Karpas-422 (cell line): Measurements from ENCODE around the gene SLC27A1. TPM values are rescaled to one million over a fixed set of nuclear protein-coding genes. Genes with fewer than 3 reads are reported as not detected.

Source experiments
- DNase-seq: peaks from one replicate; pipeline ENCODE4 v3.0.0-alpha.2; 2015
- H2AFZ ChIP-seq: fragments of 200-600 bp; sonication (generic); 2 replicates; pipeline ENCODE4 v1.6.1; 2014; ENCODE audit warnings: antibody characterized with exemption, low read length, mixed read lengths
- H3K27ac ChIP-seq: fragments of 200-600 bp; sonication (generic); 2 replicates; pipeline ENCODE4 v1.5.1; 2014; ENCODE audit warnings: mild to moderate bottlenecking, low read length, moderate library complexity
- H3K27me3 ChIP-seq: fragments of 200-600 bp; sonication (generic); 2 replicates; pipeline ENCODE4 v1.6.1; 2014; ENCODE audit warnings: low read length, mixed read lengths
- H3K36me3 ChIP-seq: fragments of 200-600 bp; sonication (generic); 2 replicates; pipeline ENCODE4 v1.6.1; 2014; ENCODE audit warnings: low read length, mixed read lengths; ENCODE audit not compliant: insufficient read depth
- H3K4me1 ChIP-seq: fragments of 200-600 bp; sonication (generic); 2 replicates; pipeline ENCODE4 v1.6.1; 2014; ENCODE audit warnings: mild to moderate bottlenecking, low read length, mixed read lengths
- H3K4me2 ChIP-seq: fragments of 200-600 bp; sonication (generic); 2 replicates; pipeline ENCODE4 v1.6.1; 2014; ENCODE audit warnings: low read length, low read depth, mild to moderate bottlenecking; ENCODE audit not compliant: poor library complexity, severe bottlenecking
- H3K4me3 ChIP-seq: fragments of 200-600 bp; sonication (generic); 2 replicates; pipeline ENCODE4 v1.5.1; 2014; ENCODE audit warnings: mild to moderate bottlenecking, antibody characterized with exemption, low read length, mixed read lengths
- H3K79me2 ChIP-seq: fragments of 200-600 bp; sonication (generic); 2 replicates; pipeline ENCODE4 v1.6.1; 2014; ENCODE audit warnings: mild to moderate bottlenecking, low read length, mixed read lengths
- H3K9ac ChIP-seq: fragments of 200-600 bp; sonication (generic); 2 replicates; pipeline ENCODE4 v1.6.0; 2014; ENCODE audit warnings: low read length
- H3K9me2 ChIP-seq: fragments of 200-600 bp; sonication (generic), shearing (Covaris generic); replicated peaks from 2 replicates; pipeline ENCODE4 v1.6.0; 2014; ENCODE audit warnings: mild to moderate bottlenecking, low read length, moderate library complexity; ENCODE audit not compliant: insufficient read depth
- H3K9me3 ChIP-seq: fragments of 300-700, 200-600 bp; sonication (generic); 2 replicates; pipeline ENCODE4 v1.6.1; 2014; ENCODE audit warnings: low read length, mixed read lengths
- H4K20me1 ChIP-seq: fragments of 200-600 bp; sonication (generic); 2 replicates; pipeline ENCODE4 v1.6.1; 2014; ENCODE audit warnings: mild to moderate bottlenecking, antibody characterized with exemption, low read length, low read depth; ENCODE audit not compliant: insufficient read depth
- total RNA-seq: library from RNA; depleted of rRNA; stranded (reverse); fragments of >200 nt; shearing (Covaris generic); gene quantifications from 2 replicates; pipeline ENCODE4 v1.2.3, GENCODE V29; 2014; ENCODE audit warnings: low replicate concordance

SLC27A1 gene
- total RNA-seq, 1 experiment from 2014 or later, result 4.0 TPM

GRCh38 chr19:17487284-17488121 lies 17.2 kb downstream of the SLC27A1 start:
- Histone ChIP-seq H3K79me2 (no peaks in the 10 kb centered on the region), H3K36me3 (no peaks in the 10 kb centered on the region), H3K27me3 (no peaks in the 10 kb centered on the region), H3K9me2 (no peaks in the 10 kb centered on the region), H3K9ac (no peak overlapping the region), H3K4me2 (no peak overlapping the region), H3K4me3 (no peak overlapping the region), H3K9me3 (no peaks in the 10 kb centered on the region), H2AFZ (no peak overlapping the region), H4K20me1 (no peaks in the 10 kb centered on the region), H3K4me1 (peaks cover 7% of the 10 kb centered on the region), H3K27ac (no peak overlapping the region)
- DNase-seq, result peak; percentile 39

DNA sequence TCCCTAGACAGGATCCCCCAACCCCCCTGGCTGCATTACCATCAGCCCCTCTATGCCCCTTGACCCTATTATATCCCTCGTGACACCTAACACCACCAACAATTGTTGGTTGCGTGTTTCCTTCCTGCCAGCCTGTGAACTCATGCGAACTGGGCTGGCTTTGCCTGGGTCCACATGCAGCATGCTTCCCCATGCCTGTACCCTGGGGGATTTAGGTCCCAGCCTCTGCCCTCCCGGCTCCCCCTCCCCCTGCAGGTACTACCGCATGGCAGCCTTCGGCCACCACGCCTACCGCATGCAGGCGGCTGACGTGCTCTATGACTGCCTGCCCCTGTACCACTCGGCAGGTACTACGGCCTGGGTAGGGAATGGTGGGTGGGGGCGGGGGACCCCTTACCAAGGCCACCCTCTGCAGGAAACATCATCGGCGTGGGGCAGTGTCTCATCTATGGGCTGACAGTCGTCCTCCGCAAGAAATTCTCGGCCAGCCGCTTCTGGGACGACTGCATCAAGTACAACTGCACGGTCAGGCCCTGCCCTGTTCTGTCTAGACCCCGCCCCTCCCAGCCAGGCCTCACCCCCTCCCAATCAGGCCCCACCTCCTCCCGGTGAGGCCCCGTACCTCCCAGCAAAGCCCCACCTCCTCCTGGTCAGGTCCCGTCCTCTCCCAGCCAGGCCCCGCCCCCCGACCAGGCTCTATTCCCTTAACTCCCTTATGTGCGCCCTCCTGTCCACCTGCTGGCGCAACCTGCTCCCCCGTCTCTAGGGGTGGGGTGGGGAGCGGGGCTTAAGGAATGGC lies 18.5 kb downstream of the SLC27A1 start:
- H3K4me3 ChIP-seq, result peak overlapping the region; percentile 41; the same call in 1 of the 2 replicates
- no peaks in the 10 kb centered on the region for H4K20me1 ChIP-seq
- H3K4me1 ChIP-seq, result peaks cover 7% of the 10 kb centered on the region
- H3K36me3 ChIP-seq, result no peaks in the 10 kb centered on the region
- peak; percentile 95 for DNase-seq
- H3K4me2 ChIP-seq, result peak overlapping the region; percentile 51
- no peak overlapping the region for H2AFZ ChIP-seq
- no peak overlapping the region for H3K27ac ChIP-seq
- H3K27me3 ChIP-seq, result no peaks in the 10 kb centered on the region
- H3K79me2 ChIP-seq, result no peaks in the 10 kb centered on the region
- H3K9ac ChIP-seq, result peak overlapping the region; percentile 47
- H3K9me3 ChIP-seq, result no peaks in the 10 kb centered on the region
- H3K9me2 ChIP-seq, result no peaks in the 10 kb centered on the region

DNA sequence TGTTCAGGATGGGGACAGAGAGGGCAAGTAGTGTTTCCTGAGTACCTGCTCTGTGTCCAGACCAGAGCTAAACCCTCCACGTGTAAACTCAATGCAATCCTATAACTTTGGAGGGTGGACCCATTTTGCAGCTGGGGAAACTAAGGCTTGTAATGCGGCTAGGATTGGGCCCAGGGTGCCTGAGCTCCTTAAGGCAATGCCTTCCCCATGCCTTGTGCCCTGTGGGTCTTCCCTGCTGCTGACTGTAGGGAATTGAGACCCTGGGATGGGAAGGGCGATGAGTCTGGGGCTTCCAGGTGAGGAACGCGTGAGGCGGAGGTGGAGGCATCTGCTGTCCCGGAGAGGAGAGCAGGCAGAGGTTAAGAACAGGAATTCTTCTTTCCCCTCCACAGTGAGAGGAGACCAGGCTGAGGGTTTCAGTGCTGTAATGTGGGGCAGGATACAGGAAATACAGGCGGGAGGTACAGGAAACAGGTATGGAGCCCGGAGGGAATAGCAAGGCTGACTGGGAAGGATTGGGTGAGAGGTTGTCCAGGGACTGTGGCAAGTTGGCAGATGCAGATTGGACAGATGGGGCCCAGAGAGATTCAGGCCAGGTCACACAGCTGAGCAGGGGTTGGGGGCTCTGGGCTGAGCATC lies 19.2 kb downstream of the SLC27A1 start:
- H3K9ac ChIP-seq, result no peak overlapping the region
- H3K27me3 ChIP-seq, result no peaks in the 10 kb centered on the region
- H4K20me1 ChIP-seq, result no peaks in the 10 kb centered on the region
- DNase-seq, result no peak
- H2AFZ ChIP-seq, result no peak overlapping the region
- peaks cover 7% of the 10 kb centered on the region for H3K4me1 ChIP-seq
- H3K79me2 ChIP-seq, result no peaks in the 10 kb centered on the region
- no peak overlapping the region for H3K27ac ChIP-seq
- no peaks in the 10 kb centered on the region for H3K9me3 ChIP-seq
- H3K36me3 ChIP-seq, result no peaks in the 10 kb centered on the region
- H3K9me2 ChIP-seq, result no peaks in the 10 kb centered on the region
- no peak overlapping the region for H3K4me3 ChIP-seq
- H3K4me2 ChIP-seq, result no peak overlapping the region

DNA sequence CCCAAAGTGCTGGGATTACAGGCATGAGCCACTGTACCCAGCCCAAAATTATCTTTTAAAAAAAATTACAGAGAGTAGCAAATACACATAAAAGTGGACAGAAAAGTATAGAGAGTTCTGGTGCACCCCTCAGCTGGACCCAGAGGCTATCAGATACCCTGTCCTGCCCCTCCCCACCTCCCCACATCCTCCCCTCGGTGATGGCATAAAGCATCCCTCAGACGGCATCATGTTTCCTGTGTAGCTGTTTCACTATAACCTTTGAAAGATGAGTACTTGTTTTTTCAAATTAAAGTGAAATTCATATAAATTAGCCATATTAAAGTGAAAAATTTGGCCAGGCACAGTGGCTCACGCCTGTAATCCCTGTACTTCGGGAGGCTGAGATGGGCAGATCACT lies 20.1 kb downstream of the SLC27A1 start:
- Histone ChIP-seq H3K9me3 (no peaks in the 10 kb centered on the region), H4K20me1 (no peaks in the 10 kb centered on the region), H3K4me1 (peaks cover 7% of the 10 kb centered on the region), H2AFZ (no peak overlapping the region), H3K79me2 (no peaks in the 10 kb centered on the region), H3K4me2 (no peak overlapping the region), H3K27ac (no peak overlapping the region), H3K27me3 (no peaks in the 10 kb centered on the region), H3K9me2 (no peaks in the 10 kb centered on the region), H3K36me3 (no peaks in the 10 kb centered on the region), H3K9ac (no peak overlapping the region), H3K4me3 (no peak overlapping the region)
- DNase-seq, result peak; percentile 29

DNA sequence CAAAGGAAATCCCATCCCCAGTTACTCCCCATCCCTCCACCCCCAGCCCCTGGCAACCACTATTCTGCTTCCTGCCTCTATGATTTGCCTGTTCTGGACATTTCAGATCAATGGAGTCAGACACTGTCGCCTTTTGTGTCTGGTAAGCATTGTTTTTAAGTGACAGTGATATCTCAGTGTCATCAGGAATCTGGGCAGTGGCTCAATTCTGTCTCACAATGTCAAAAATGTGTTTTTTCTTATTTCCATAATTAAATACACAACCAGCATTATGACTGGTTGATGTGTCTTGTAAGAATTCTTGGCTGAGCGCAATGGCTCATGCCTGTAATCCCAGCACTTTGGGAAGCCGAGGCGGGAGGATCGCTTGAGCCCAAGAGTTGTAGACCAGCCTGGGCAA lies 21.0 kb downstream of the SLC27A1 start:
- H3K27ac ChIP-seq, result no peak overlapping the region
- H3K4me3 ChIP-seq, result no peak overlapping the region
- no peaks in the 10 kb centered on the region for H3K9me3 ChIP-seq
- H3K36me3 ChIP-seq, result no peaks in the 10 kb centered on the region
- H3K9me2 ChIP-seq, result no peaks in the 10 kb centered on the region
- no peaks in the 10 kb centered on the region for H3K79me2 ChIP-seq
- no peak overlapping the region for H3K4me2 ChIP-seq
- peaks cover 7% of the 10 kb centered on the region for H3K4me1 ChIP-seq
- no peaks in the 10 kb centered on the region for H4K20me1 ChIP-seq
- H2AFZ ChIP-seq, result no peak overlapping the region
- H3K27me3 ChIP-seq, result no peaks in the 10 kb centered on the region
- no peak overlapping the region for H3K9ac ChIP-seq
- DNase-seq, result peak; percentile 35

GRCh38 chr19:17495639-17496296 lies 25.4 kb downstream of the SLC27A1 start:
- no peaks in the 10 kb centered on the region for H3K36me3 ChIP-seq
- no peaks in the 10 kb centered on the region for H4K20me1 ChIP-seq
- H3K4me3 ChIP-seq, result no peak overlapping the region
- H3K4me1 ChIP-seq, result no peaks in the 10 kb centered on the region
- no peak overlapping the region for H3K27ac ChIP-seq
- H3K9ac ChIP-seq, result no peak overlapping the region
- H3K4me2 ChIP-seq, result no peak overlapping the region
- H3K9me2 ChIP-seq, result no peaks in the 10 kb centered on the region
- peak; percentile 32 for DNase-seq
- no peaks in the 10 kb centered on the region for H3K9me3 ChIP-seq
- H3K27me3 ChIP-seq, result no peaks in the 10 kb centered on the region
- no peaks in the 10 kb centered on the region for H3K79me2 ChIP-seq
- H2AFZ ChIP-seq, result no peak overlapping the region

DNA sequence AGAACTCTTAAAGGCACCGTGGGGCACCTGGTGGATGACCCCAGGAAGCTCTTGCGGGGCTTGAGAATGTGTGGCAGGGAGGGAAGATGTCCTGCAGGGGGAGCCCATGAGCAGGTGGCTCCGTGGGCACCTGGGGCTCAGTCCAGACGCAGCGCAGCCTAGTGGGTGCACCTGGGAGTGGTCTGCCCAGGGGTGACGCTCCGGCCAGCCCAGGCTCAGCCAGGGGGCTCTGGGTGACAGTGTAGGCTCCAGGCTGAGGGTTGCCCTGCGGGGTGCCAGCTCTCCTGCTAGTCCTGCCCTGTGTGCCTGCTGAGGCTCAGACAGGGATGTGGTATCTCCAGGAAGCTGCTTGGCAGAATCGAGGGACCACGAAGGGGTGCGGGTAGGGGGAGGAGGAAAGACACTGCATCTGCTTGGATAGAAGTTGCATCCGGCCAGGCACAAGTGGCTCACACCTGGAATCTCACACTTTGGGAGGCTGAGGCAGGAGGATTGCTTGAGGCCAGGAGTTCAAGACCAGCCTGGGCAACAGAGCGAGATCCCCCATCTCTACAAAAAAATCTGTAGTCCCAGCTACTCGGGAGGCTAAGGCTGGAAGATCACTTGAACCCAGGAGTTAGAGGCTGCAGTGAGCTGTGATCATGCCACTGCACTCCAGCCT lies 26.1 kb downstream of the SLC27A1 start:
- Histone ChIP-seq H3K36me3 (no peaks in the 10 kb centered on the region), H2AFZ (no peak overlapping the region), H3K79me2 (no peaks in the 10 kb centered on the region), H3K27me3 (no peaks in the 10 kb centered on the region), H3K9ac (no peak overlapping the region), H3K9me3 (no peaks in the 10 kb centered on the region), H3K27ac (no peak overlapping the region), H3K9me2 (no peaks in the 10 kb centered on the region), H3K4me3 (no peak overlapping the region), H4K20me1 (no peaks in the 10 kb centered on the region), H3K4me2 (no peak overlapping the region), H3K4me1 (no peaks in the 10 kb centered on the region)
- peak; percentile 96 for DNase-seq
